Retinal pigment epithelial cell (primary cell): ENCODE measurements around the gene ZNF655.
"Not testable (repeated sequence)": the region's sequence is repeated elsewhere in the genome, so short reads cannot be mapped to it uniquely, and the experiment has no call there.

ENCODE experiments used
- DNase-seq: peaks from one replicate; pipeline ENCODE4 v3.0.0-alpha.2; 2010; ENCODE audit warnings: low read depth
- H3K4me3 ChIP-seq: 2 replicates; pipeline ENCODE4 v1.5.1; 2011; ENCODE audit warnings: mild to moderate bottlenecking, low read length, control low read depth, moderate library complexity
- CTCF ChIP-seq: conservative IDR thresholded peaks from 2 replicates; pipeline ENCODE4 v1.5.1; 2011; ENCODE audit warnings: low read depth, low read length, control low read depth, inconsistent platforms

Gene ZNF655

GRCh38 chr7:99573257-99573656 lies 14.8 kb downstream of the ZNF655 start:
- TF ChIP-seq CTCF = no peak
- no peak overlapping the region for H3K4me3 ChIP-seq
- no peak for DNase-seq

DNA sequence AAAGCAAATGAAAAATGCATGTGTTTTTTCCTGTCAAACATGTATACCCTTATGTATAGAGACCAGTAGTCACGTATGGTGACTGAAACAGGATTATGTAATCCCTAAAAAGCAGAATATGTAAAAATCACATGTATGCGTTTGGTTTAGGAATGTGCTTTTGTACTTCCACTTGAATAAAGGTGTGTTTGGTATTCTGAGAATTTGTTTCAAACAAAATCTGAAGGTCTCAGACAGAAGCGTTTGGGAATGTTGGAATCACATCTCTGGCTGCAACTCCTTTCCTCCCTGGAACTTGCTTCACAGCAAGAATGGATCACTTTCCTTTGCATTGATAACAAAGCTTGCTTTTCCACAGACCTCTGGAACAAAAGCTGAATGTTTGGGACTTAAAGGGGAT lies 17.8 kb downstream of the ZNF655 start:
- no peak for DNase-seq
- no peak for TF ChIP-seq CTCF
- no peak overlapping the region for H3K4me3 ChIP-seq

GRCh38 chr7:99579281-99579955 lies 21.0 kb downstream of the ZNF655 start:
- DNase-seq = no peak
- peak overlapping the region; percentile 58 for H3K4me3 ChIP-seq
- TF ChIP-seq CTCF = no peak

- no peak for DNase-seq
- peak; percentile 53 for TF ChIP-seq CTCF
- H3K4me3 ChIP-seq = peak overlapping the region; percentile 58
Measured at GRCh38 chr7:99579956-99580777, 21.7 kb downstream of the ZNF655 start.

DNA sequence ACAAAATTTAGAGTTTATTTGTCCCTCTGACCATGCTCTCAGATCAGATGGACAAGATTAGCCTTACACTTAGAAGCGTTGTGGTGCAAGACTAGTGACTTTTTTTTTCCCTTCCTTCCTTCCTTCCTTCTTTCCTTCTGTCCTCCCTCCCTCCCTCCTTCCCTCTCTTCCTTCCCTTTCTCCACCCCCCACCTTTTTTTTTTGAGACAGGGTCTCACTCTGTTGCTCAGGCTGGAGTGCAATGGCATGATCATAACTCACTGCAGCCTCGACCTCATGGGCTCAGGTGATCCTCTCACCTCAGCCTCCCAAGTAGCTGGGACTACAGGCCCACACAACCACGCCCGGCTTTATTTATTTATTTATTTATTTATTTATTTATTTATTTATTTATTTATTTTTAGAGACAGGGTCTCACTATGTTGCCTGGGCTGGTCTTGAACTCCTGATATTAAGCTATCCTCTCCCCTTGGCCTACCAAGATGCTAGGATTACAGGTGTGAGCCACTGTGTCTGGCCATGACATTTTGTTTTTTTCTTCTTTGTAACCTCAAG lies 22.4 kb downstream of the ZNF655 start:
- H3K4me3 ChIP-seq = peak overlapping the region; percentile 58
- not testable (repeated sequence) for DNase-seq

GRCh38 chr7:99588868-99589267 lies 30.4 kb downstream of the ZNF655 start:
- no peak for TF ChIP-seq CTCF

GRCh38 chr7:99594948-99595745 lies 36.7 kb downstream of the ZNF655 start:
- no peak for DNase-seq
- no peak overlapping the region for H3K4me3 ChIP-seq
- no peak for TF ChIP-seq CTCF

More at GRCh38 chr7:99588868-99589267, 30.4 kb downstream of the ZNF655 start:
- no peak overlapping the region for H3K4me3 ChIP-seq
- no peak for DNase-seq
